GM19023 (cell line): Measurements from ENCODE around the gene SCO1.
"Not testable (repeated sequence)": the region's sequence is repeated elsewhere in the genome, so short reads cannot be mapped to it uniquely, and the experiment has no call there.

Experiments used
- ATAC-seq: cut with Tn5 transposase; IDR thresholded peaks from one replicate; pipeline ENCODE4 v1.9.1; 2021; ENCODE audit warnings: mild to moderate bottlenecking, moderate library complexity; ENCODE audit not compliant: unreplicated experiment

SCO1 gene

GRCh38 chr17:10697092-10698081, at the start of gene SCO1, which contains the start of gene ADPRM:
Gene SCO1, minus strand, starts transcription at chr17:10697533. Its CDS starts 26 bp downstream, at chr17:10697507.
Gene ADPRM, plus strand, starts transcription at chr17:10697594. Its CDS starts 7,333 bp downstream, at chr17:10704927.
- ATAC-seq, result peak; percentile 96

GRCh38 chr17:10745231-10745630, 47.9 kb upstream of the SCO1 start:
- ATAC-seq, result no peak

DNA sequence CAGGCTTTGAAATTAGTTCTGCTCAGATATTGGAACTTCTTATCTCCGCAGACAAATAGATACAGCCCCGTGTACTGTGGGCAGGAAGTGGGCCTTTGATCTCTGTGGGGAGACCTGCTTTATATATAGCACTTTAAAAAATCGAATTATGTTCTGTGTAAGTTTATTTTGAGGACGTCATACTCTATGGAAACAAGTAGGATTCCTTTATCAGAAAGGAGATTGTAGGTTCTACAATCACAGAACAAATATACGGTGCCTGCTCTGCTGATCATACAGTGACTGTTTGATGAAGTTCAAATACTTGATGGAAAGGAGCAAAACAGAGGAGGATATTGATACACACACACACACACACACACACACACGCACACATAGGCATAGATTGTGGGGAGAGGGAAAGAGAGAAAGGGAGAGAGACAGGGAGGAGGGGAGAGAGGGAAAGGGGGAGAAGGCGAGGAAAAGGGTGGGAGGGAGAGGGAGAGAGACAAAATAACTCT, 47.2 kb upstream of the SCO1 start:
- ATAC-seq, result no peak

- no peak for ATAC-seq
Observed at GRCh38 chr17:10743316-10744009, 46.1 kb upstream of the SCO1 start.

GRCh38 chr17:10742431-10742830, 45.1 kb upstream of the SCO1 start:
- no peak for ATAC-seq

GRCh38 chr17:10741416-10742135, 44.2 kb upstream of the SCO1 start:
- no peak for ATAC-seq

- ATAC-seq, result no peak
Observed at GRCh38 chr17:10739386-10739785, 42.1 kb upstream of the SCO1 start.

DNA sequence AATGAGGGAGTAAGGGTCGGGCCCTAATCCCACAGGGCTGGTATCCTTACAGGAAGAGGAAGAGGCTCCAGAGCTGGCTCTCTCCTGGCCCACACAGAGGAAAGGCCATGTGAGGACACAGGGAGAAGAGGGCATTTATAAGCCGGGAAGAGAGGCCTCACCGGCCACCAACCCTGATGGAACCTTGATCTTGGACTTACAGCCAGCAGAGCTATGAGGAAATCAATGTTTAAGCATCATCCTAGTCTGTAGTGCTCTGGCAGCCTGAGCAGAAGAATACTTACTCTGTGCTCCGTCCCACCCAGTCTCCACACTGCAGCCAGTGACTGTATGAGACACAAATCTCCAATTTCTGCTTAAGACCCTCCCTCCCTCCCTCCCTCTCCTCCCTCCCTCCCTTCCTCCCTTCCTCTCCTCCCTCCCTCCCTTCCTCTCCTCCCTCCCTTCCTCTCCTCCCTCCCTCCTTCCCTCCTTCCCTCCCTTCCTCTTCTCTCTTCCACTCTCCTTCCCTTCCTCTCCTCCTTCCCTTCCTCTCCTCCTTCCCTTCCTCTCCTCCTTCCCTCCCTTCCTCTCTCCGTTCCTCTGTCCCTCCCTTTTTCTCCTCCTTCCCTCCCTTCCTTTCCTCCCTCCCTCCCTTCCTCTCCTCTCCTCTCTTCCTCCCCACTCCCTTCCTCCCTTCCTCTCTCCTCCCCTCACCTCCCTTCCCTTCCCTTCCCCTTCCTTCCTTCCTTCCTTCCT, 41.4 kb upstream of the SCO1 start:
- ATAC-seq, result no peak

DNA sequence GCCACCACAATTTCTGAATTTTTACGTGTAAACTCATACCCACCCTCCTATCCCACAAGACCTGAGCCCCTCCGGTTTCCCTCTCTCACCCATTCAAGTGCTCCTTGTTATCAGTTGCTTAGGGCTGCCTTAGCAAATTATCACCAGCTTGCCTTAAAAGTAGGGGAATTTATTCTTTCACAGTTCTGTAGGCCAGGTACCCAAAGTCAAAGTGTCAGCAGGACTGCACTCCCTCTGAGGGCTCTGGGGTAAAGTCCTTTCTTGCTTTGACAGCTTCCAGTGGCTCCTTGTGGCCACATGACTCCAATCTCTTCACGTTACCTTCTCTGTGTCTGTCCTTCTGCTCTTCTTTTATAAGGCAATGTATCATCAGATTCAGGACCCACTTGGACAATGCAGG, 40.4 kb upstream of the SCO1 start:
- ATAC-seq, result no peak

DNA sequence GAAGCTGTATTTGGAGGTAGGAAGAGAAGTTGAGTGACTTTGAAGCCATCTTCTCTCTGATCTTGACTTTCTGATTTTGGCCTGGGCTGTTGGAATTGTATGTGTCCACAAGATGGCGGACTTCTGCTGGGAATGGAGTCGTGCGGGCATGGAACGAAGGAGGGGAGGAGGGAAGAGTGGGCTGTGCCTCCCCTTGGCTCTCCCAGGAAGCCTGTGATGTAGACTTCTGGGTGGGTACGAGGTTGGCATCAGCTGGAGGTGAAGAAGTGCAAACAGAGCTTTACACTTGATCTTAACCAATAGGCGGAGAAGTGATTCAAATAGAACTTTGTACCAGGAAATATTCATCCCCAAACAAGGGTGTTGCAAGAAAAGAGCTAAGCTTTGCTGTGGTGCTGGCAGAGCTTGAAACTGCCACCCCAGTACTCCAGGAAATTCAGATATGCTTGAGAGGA, 39.9 kb upstream of the SCO1 start:
- ATAC-seq, result no peak

GRCh38 chr17:10735821-10736220, 38.5 kb upstream of the SCO1 start:
- ATAC-seq, result no peak

DNA sequence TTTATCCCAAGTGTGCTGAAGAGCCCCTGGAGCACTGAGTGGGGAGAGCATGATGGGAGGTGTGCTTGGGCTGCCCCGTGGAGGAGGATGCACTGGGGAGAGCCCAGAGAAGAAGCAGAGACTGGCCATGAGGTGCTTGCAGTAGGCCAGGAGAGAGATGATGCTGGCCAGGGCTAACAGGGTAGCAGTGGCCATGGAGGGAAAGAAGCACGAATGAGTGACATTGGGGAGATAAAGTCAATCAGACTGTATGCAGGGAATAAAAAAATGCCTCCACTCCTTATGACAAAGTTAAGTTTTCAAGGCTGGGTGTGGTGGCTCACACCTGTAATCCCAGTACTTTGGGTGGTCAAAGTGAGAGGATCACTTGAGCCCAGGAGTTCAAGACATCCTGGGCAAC, 37.9 kb upstream of the SCO1 start:
- no peak for ATAC-seq

GRCh38 chr17:10733666-10734065, 36.3 kb upstream of the SCO1 start:
- ATAC-seq, result no peak

DNA sequence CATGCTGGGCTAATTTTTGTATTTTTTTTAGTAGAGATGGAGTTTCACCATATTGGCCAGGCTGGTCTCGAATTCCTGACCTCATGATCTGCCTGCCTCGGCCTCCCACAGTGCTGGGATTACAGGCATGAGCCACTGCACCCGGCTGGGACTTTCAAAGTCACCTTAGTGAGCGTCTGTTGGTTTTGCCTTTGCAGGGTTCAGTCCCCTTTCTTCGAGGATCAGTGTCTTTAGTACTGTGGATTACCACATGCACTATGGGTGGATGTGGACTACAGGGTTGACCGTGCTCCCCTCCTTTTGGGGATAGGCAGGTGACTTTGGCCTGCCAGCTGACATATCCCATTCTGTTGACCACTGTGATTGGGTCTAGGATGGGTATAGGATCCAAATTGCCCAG, 34.8 kb upstream of the SCO1 start:
- not testable (repeated sequence) for ATAC-seq

GRCh38 chr17:10731408-10731879, 34.1 kb upstream of the SCO1 start:
- no peak for ATAC-seq

GRCh38 chr17:10730247-10730646, 32.9 kb upstream of the SCO1 start:
- ATAC-seq, result not testable (repeated sequence)

- ATAC-seq, result peak; percentile 79
Observed at GRCh38 chr17:10729334-10730193, 32.2 kb upstream of the SCO1 start, which contains the start of gene TMEM220. Gene TMEM220, minus strand, starts transcription at chr17:10730023. Its CDS starts 172 bp downstream, at chr17:10729851.

DNA sequence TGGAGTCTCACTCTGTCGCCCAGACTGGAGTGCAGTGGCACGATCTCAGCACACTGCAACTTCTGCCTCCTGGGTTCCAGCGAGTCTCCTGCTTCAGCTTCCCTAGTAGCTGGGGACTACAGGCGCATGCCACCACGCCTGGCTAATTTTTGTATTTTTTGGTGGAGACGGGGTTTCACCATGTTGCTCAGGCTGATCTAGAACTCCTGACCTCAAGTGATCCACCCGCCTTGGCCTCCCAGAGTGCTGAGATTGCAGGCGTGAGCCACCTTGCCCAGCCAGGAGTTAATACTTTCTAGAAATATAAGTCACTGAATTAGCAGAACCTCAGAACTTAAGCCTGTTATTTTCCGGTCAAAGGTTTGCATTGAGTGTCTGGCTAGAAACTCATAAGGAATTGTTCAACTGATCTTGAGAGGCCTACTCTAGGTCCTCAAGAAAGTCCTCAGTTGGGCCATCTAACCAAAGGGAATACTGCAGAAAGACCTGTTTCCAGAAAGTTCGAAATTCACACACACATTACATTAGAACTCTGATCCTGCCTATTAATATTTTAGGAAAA, 31.1 kb upstream of the SCO1 start:
- no peak for ATAC-seq

GRCh38 chr17:10727192-10727591, 29.9 kb upstream of the SCO1 start:
- ATAC-seq, result no peak
